Measurements from ENCODE around the gene EMP3.
"Not testable (repeated sequence)": the region's sequence is repeated elsewhere in the genome, so short reads cannot be mapped to it uniquely, and the experiment has no call there.

Gene EMP3

DNA sequence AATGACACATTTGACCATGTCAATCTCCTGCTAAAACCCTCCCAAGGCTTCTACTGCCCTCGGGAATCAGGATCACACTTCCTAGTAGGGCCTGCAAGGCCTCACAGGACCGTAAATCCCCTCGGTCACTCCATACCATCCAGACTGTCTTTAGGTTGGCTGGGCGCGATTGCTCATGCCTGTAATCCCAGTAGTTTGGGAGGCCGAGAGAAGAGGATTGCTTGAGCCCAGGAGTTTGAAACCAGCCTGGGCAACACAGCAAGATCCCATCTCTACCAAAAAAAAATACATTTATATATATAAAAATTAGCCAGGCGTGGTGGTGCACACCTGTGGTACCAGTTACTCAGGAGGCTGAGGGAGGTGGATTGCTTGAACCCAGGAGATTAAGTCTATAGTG, 23.4 kb downstream of the EMP3 start:
- FAIRE-seq, result no peak

- no peak for FAIRE-seq
These were observed 25.5 kb downstream of the EMP3 start for GRCh38 chr19:48350856-48351255.

- FAIRE-seq, result no peak
These were observed 26.0 kb downstream of the EMP3 start for GRCh38 chr19:48351341-48351752.

GRCh38 chr19:48353677-48354076, 28.3 kb downstream of the EMP3 start:
- no peak for FAIRE-seq

DNA sequence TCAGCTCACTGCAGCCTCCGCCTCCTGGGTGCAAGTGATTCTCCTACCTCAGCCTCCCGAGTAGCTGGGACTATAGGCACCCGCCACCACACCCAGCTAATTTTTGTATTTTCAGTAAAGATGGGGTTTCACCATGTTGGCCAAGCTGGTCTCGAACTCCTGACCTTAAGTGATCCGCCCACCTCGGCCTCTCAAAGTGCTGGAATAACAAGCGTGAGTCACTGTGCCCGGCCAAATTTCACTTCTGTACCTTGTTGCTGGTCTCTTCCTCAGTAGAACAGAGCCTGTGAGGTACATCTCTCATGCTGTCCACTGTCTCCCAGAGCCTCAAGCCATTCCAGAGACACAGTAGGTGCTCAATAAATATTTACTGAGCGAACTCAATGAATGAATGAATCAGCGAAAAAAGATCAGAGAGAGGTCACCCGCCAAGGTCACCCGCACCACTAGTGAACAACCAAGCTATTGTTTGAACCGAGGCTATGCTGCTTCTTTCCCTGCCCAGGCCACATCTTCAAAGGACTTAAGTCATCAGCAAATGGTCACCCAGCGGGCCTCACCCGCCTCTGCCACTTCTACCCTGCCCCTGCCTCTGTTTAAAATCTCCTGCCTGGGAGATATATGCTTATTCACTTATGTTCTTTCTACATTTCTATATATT, 29.1 kb downstream of the EMP3 start:
- no peak for FAIRE-seq

DNA sequence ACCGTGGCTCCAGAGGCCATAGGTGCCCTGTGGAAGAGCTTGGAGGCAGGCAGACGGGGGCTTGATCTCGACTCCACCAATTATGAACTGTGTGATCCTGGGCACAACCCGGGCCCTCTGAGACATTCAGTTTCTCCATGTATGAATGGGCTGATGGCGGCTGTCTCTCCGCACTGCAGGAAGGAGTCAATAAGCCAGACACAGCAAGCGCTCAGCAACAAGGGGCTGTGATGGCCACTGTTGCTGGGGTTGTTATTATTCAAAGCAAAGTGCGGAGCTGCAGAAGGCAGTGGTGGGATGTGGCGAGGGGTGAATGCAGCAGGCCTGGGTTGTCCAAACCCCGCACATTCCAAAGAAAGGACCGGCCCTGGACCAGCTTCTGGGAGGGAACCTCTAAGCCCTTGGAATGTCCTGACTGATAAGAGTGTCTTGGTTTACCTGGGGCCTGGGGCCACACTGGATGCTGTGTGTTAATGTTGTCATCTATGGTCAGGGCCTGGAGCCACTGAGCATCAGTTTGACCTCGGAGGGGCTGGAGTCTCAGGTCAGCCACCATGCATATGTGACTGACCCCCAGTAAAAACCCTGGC, 30.1 kb downstream of the EMP3 start:
- FAIRE-seq, result no peak

GRCh38 chr19:48359123-48359522, 33.8 kb downstream of the EMP3 start:
- FAIRE-seq, result no peak

DNA sequence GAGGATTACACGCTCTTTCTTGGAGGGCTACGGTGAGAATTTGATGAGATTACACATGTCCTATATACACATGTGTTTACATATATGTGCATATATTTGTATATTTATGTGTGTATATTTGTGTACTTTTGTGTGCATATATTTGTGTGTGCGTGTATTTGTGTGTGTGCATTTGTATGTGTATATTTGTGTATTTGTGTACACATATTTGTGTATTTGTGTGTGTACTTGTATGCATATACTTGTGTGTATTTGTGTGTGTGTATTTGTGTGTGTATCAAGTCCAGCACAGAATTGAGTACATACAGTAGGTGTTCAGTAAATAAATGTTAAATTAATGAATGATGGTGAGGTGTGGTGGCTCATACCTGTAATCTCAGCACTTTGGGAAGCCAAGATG, 36.6 kb downstream of the EMP3 start:
- no peak for FAIRE-seq

GRCh38 chr19:48362716-48363499, 37.6 kb downstream of the EMP3 start:
- FAIRE-seq, result peak; percentile 96

GRCh38 chr19:48363500-48363809, 38.1 kb downstream of the EMP3 start:
- FAIRE-seq, result no peak

GRCh38 chr19:48363810-48364597, 38.7 kb downstream of the EMP3 start, which contains the start of the genes SYNGR4 and TMEM143:
SYNGR4 (plus strand) TSS chr19:48364367; CDS start chr19:48365843, 1,476 bp downstream.
TMEM143 (minus strand) TSS chr19:48363940; CDS start chr19:48363920, 20 bp downstream.
- FAIRE-seq, result peak; percentile 98

GRCh38 chr19:48364598-48365348, 39.4 kb downstream of the EMP3 start:
- FAIRE-seq, result no peak

GRCh38 chr19:48365602-48366001, 40.2 kb downstream of the EMP3 start:
- FAIRE-seq, result no peak

DNA sequence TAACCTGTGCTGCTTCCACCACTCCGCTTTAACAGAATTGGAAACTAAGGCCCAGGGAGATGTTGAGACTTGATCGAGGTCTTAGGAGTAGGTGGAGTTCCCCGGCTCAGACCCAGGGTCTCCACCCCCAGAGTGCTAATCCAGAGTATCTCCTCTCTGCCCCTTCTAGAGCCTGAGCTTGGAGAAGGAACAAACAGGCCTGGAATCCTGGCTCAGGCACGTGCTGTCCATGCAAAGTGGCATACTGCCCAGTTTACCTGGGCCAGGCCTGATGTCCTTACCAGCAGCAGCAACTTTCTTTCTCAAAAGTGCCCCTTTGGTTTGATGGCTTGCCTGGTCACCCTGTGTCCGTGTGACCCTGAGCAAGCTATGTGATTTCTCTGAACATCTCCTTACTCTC, 42.5 kb downstream of the EMP3 start:
- no peak for FAIRE-seq

- FAIRE-seq, result no peak
These were observed 43.6 kb downstream of the EMP3 start for GRCh38 chr19:48368936-48369335.

DNA sequence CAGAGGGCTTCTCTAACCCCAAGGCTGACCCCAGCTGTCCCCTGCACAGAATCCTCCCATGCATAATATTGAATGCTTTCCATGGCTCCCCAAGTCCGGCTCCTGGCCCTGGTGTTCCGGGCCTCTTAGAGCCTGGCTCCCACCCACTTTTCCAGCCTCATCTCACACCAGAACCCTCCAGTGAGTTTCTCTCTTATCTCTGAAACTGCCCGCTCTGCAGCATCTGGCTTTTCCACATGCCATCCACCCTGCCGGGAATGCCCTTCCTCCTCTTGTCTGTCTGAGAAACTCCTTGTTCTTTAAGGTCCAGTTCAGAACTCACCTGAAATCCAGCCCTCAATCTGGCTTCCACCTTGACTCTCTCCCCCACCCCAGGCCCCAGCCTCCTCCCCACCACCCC, 45.6 kb downstream of the EMP3 start:
- no peak for FAIRE-seq

GRCh38 chr19:48371367-48371766, 46.0 kb downstream of the EMP3 start:
- no peak for FAIRE-seq

GRCh38 chr19:48371771-48372170, 46.4 kb downstream of the EMP3 start:
- not testable (repeated sequence) for FAIRE-seq

DNA sequence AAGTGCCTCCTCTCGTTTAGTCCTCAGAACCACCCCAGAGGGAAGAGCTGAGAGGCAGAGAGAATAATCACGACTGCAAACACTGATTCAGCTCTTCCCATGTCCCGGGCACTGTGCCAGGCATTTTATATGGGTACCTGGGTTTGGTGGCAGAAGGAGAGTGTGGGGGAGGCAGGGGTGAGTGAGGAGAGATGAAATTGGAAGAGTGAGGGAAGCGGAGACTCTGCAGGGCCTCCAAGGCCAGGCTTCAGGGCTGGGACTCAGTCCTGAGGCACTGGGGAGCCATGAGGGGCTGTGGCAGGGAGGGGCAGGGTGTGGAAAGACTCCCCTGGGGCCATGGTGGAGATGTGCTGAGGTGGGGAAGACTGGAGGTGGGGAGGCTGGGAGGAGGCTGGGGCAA, 47.6 kb downstream of the EMP3 start:
- no peak for FAIRE-seq

DNA sequence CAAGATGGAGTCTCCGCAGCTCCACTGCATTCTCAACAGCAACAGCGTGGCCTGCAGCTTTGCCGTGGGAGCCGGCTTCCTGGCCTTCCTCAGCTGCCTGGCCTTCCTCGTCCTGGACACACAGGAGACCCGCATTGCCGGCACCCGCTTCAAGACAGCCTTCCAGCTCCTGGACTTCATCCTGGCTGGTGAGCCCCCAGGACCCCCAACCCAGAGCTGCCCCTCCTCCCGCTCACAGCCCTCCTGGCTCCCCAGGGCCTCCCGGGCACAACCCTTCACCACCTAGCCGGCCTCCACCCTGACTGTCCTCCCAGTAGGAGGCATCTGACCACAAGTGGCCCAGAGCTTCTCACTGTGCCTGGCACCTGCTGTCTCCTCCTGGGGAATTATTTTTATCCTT, 48.2 kb downstream of the EMP3 start:
- FAIRE-seq, result no peak

DNA sequence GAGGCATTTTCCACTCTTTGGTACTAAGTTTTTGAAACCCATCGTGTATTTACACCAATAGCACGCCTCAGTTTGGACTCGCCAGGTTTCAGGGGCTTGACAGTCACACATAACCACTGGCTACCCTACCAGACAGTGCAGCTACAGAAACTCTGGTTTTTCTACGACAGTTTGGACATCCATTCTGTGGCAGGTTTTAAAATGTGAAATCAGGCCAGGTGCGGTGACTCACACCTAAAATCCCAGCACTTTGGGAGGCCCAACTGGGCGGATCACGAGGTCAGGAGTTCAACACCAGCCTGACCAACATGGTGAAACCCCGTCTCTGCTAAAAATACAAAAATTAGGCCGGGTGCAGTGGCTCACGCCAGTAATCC, 52.8 kb downstream of the EMP3 start:
- no peak for FAIRE-seq

DNA sequence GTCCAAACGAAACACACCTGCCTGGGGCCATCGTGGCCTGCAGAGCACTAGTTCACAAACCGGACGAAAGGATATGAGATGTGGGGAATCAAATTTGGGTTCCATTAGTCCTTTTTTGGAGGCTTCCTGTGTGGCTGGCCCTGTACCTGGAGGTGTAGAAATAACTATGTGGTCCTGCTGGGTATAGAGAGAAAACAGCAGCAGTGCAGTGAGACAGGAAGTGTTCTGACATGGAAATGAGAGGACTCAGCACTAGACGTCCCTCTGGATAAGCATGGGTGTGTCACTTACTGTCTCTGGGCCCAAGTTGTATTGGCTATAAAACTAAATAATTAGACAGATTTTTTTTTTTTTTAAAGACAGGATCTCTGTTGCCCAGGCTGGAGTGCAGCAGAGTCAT, 53.7 kb downstream of the EMP3 start:
- no peak for FAIRE-seq

Data from G401.6 (cell line).